ENCODE data around the gene DEFB128. TPM values are rescaled to one million over a fixed set of nuclear protein-coding genes. Genes with fewer than 3 reads are reported as not detected.

Gene DEFB128
- total RNA-seq, 2 donors from 2014 or later, result not detected

Other genes with a start within 250 kb of the DEFB128 start
- not detected for gene DEFB125, start 102.0 kb downstream of the DEFB128 start, total RNA-seq
- gene DEFB126, start 47.1 kb downstream of the DEFB128 start, total RNA-seq, result not detected
- gene DEFB127, start 32.3 kb downstream of the DEFB128 start, total RNA-seq, result not detected
- not detected for gene DEFB129, start 37.5 kb upstream of the DEFB128 start, total RNA-seq
- gene DEFB132, start 68.0 kb upstream of the DEFB128 start, total RNA-seq, result not detected
- 1 to 10 TPM; 2.4 to 2.7 TPM for gene C20orf96, start 101.0 kb upstream of the DEFB128 start, total RNA-seq
- gene ZCCHC3, start 107.9 kb upstream of the DEFB128 start, total RNA-seq, result 10 to 100 TPM; 15.6 to 18.9 TPM
- 1 to 10 TPM; 5.2 to 8.3 TPM for gene SOX12, start 135.8 kb upstream of the DEFB128 start, total RNA-seq
- under 1 TPM; 0.62 to 0.89 TPM for gene NRSN2, start 157.4 kb upstream of the DEFB128 start, total RNA-seq
- 1 to 10 TPM; 1.8 to 3.3 TPM for gene TRIB3, start 191.0 kb upstream of the DEFB128 start, total RNA-seq
- gene RBCK1, start 218.6 kb upstream of the DEFB128 start, total RNA-seq, result 10 to 100 TPM; 62.1 to 72.7 TPM